CD4-positive, alpha-beta memory T cell (primary cell): ENCODE measurements around the gene GALT. TPM values are rescaled to one million over a fixed set of nuclear protein-coding genes. Genes with fewer than 3 reads are reported as not detected.

ENCODE experiments used
- CTCF ChIA-PET: fragments of 350-600 bp; sonication (Branson Sonifier 250); formaldehyde crosslinking; loops from one replicate; lab custom pipeline; 2021; ENCODE audit warnings: inconsistent platforms; ENCODE audit not compliant: partially characterized antibody; lab: Charles Lee
- POLR2A ChIA-PET: fragments of 350-600 bp; sonication (Branson Sonifier 250); formaldehyde crosslinking; loops from one replicate; lab custom pipeline; 2021; ENCODE audit not compliant: partially characterized antibody; lab: Charles Lee
- DNase-seq, 5 donors: peaks; one replicate each; pipeline versions ENCODE4 v3.0.0 to v3.0.0-alpha.2; 2020 to 2022; ENCODE audit warnings: mixed read lengths in 1 of 5
- H3K27ac ChIP-seq: one replicate; pipeline ENCODE4 v1.7.0; 2013; ENCODE audit warnings: low read depth, low read length
- H3K27me3 ChIP-seq: 2 replicates; pipeline ENCODE4 v1.7.0; 2013; ENCODE audit warnings: mild to moderate bottlenecking, low read length, moderate library complexity; ENCODE audit not compliant: insufficient read depth
- H3K36me3 ChIP-seq: 2 replicates; pipeline ENCODE4 v1.7.0; 2013; ENCODE audit warnings: mild to moderate bottlenecking, low read length, moderate library complexity; ENCODE audit not compliant: insufficient read depth
- H3K4me1 ChIP-seq: 2 replicates; pipeline ENCODE4 v1.7.0; 2013; ENCODE audit warnings: mild to moderate bottlenecking, low read length, moderate library complexity; ENCODE audit not compliant: insufficient read depth
- H3K4me3 ChIP-seq, 2 donors: one replicate each; pipeline ENCODE4 v1.7.0; 2013; ENCODE audit warnings: low read length in 2 of 2, mild to moderate bottlenecking in 1 of 2
- H3K9me3 ChIP-seq, 2 donors: one replicate each; pipeline ENCODE4 v1.7.0; 2013; ENCODE audit warnings: low read length in 2 of 2, control low read depth in 1 of 2; ENCODE audit not compliant: control insufficient read depth in 1 of 2
- H3K27ac Mint-ChIP-seq, 7 donors: one replicate each; pipeline ENCODE4 v1.8.0; 2020 to 2021; ENCODE audit warnings: mixed read lengths in 7 of 7, mild to moderate bottlenecking in 6 of 7, inconsistent platforms in 3 of 7, moderate library complexity in 3 of 7
- H3K27me3 Mint-ChIP-seq, 2 donors: one replicate each; pipeline ENCODE4 v1.8.0; 2020 to 2021; ENCODE audit warnings: mixed read lengths in 2 of 2
- H3K36me3 Mint-ChIP-seq, 2 donors: one replicate each; pipeline ENCODE4 v1.8.0; 2020 to 2021; ENCODE audit warnings: mixed read lengths in 2 of 2, inconsistent platforms in 1 of 2, mild to moderate bottlenecking in 1 of 2
- H3K4me1 Mint-ChIP-seq, 4 donors: one replicate each; pipeline ENCODE4 v1.8.0; 2020 to 2021; ENCODE audit warnings: mixed read lengths in 4 of 4, mild to moderate bottlenecking in 1 of 4
- H3K4me3 Mint-ChIP-seq, 8 donors: one replicate each; pipeline ENCODE4 v1.8.0; 2020 to 2021; ENCODE audit warnings: mixed read lengths in 8 of 8, mild to moderate bottlenecking in 7 of 8, moderate library complexity in 6 of 8, inconsistent platforms in 3 of 8
- H3K9me3 Mint-ChIP-seq, 8 donors: one replicate each; pipeline ENCODE4 v1.8.0; 2020 to 2021; ENCODE audit warnings: mixed read lengths in 8 of 8, mild to moderate bottlenecking in 5 of 8, inconsistent platforms in 3 of 8, moderate library complexity in 1 of 8
- intact Hi-C: fragments of 100-400 bp; cut with micrococcal nuclease; formaldehyde crosslinking; loops from one replicate; pipeline ENCODE4 v1.15.1; 2023
- polyA plus RNA-seq, 2 donors: library from polyadenylated mRNA; unstranded; fragments of 300-500 nt; fragmentation: Illumina TruSeq; gene quantifications; one replicate each; pipeline ENCODE4 v1.2.3, GENCODE V29; 2021
- total RNA-seq, 2 experiments: library from RNA; stranded (reverse); gene quantifications; one replicate each; pipeline ENCODE4 v1.2.3, GENCODE V29; 2021

The GALT gene
- total and polyA plus RNA-seq, 4 experiments from 2014 or later = 81.9 to 261 (median 167) TPM

DNA sequence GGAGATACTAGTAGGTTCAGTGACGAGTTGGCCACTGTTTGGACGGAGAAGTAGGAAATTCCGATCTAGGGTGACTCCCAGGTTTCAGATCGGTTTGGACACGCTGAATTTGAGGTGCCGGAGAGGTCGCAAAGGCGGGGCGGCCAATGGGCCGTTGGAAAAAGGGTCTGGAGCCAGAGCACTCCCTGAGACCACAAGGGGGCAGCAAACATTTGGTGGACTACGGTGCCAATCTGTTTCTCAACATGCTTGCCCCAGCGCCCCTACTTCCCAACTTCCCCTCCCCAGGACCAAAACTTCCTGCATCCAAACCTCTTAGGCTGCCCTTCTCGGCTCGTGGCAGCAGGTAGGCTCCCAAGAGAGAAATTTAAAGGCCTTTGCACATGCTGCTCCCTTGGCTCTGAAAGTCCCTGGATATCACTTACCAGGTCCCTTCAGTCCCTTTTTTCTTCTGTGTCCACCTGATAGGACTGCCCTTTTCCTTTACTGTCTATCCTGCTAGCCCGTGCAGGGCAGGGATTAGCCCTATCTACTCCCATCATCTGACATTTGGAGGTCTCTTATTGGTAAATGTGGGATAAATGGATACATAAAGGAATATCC lies 33.6 kb upstream of the GALT start:
- Histone ChIP-seq H3K27me3 (no peaks in the 10 kb centered on the region), H3K9me3 (no peaks in the 10 kb centered on the region), H3K4me1 (peaks cover 19% of the 10 kb centered on the region), H3K36me3 (peaks cover 34% of the 10 kb centered on the region), H3K27ac (peak overlapping the region; percentile 71), H3K4me3 (peak overlapping the region; percentile 78 to 81)
- Mint-ChIP-seq H3K27ac (peak overlapping the region; percentile 83 to 97 (median 96)), H3K4me1 (peaks cover 7 to 35% (median 25%) of the 10 kb centered on the region in 4 donors), H3K4me3 (peak overlapping the region; percentile 87 to 99 (median 92)), H3K36me3 (peaks cover 14 to 44% of the 10 kb centered on the region in 2 donors), H3K9me3 (no peaks in the 10 kb centered on the region), H3K27me3 (no peaks in the 10 kb centered on the region)
- DNase-seq = peak; percentile 61 to 71 (median 66)
- intact Hi-C loops = loop anchor here (1.0 to 5.0 kb wide), 9 partner anchors 7 to 796 kb away; partner anchors contain the start of genes DCTN3, DNAI1, DNAJB5 and FAM219A
- ChIA-PET POLR2A (interaction anchor here (0.8 to 4.4 kb wide), 8 partner anchors 7 to 90 kb away, joined by 3 to 106 read pairs (median 6); partner anchors contain the start of genes ARID3C, DCTN3, GALT and SIGMAR1), CTCF (interaction anchor here (0.6 to 8.4 kb wide), 10 partner anchors 7 to 89 kb away, joined by 3 to 235 read pairs (median 11); partner anchors contain the start of genes ARID3C, DCTN3, GALT and SIGMAR1)

DNA sequence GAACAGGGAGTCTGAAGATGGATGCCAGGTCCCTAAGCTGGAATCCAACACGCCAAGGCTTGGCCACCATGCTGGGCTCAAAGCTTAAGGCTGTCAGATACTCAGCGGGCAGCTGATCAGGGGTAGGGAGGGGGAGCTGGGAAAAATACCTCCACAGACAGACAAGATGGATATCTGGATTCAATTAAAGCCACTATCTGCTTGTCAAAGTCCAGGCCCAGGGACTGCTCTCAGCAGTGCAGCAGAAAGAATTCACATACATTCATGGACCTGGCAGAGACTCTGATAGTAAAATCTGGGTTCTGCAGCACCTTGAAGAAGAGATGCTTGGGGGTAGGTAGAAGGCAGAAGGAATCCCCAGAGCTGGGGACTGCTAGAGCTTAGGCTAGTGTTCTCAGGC lies 31.3 kb upstream of the GALT start:
- Mint-ChIP-seq H3K4me1 (peaks cover 17 to 45% (median 36%) of the 10 kb centered on the region in 4 donors), H3K9me3 (no peaks in the 10 kb centered on the region), H3K4me3 (no peak overlapping the region), H3K36me3 (peaks cover 20 to 54% of the 10 kb centered on the region in 2 donors), H3K27ac (no peak overlapping the region), H3K27me3 (no peaks in the 10 kb centered on the region)
- Histone ChIP-seq H3K27ac (no peak overlapping the region), H3K36me3 (peaks cover 34% of the 10 kb centered on the region), H3K9me3 (no peaks in the 10 kb centered on the region), H3K27me3 (no peaks in the 10 kb centered on the region), H3K4me1 (peaks cover 28% of the 10 kb centered on the region), H3K4me3 (no peak overlapping the region)
- DNase-seq = no peak
- ChIA-PET POLR2A (interaction anchor here (1.1 to 1.3 kb wide), 2 partner anchors 19 to 31 kb away, joined by 3 to 6 read pairs; partner anchors contain the start of gene GALT), CTCF (interaction anchor here (0.7 to 8.4 kb wide), 8 partner anchors 10 to 87 kb away, joined by 3 to 235 read pairs (median 4); partner anchors contain the start of genes ARID3C and SIGMAR1)
- intact Hi-C loops = no loop called here

DNA sequence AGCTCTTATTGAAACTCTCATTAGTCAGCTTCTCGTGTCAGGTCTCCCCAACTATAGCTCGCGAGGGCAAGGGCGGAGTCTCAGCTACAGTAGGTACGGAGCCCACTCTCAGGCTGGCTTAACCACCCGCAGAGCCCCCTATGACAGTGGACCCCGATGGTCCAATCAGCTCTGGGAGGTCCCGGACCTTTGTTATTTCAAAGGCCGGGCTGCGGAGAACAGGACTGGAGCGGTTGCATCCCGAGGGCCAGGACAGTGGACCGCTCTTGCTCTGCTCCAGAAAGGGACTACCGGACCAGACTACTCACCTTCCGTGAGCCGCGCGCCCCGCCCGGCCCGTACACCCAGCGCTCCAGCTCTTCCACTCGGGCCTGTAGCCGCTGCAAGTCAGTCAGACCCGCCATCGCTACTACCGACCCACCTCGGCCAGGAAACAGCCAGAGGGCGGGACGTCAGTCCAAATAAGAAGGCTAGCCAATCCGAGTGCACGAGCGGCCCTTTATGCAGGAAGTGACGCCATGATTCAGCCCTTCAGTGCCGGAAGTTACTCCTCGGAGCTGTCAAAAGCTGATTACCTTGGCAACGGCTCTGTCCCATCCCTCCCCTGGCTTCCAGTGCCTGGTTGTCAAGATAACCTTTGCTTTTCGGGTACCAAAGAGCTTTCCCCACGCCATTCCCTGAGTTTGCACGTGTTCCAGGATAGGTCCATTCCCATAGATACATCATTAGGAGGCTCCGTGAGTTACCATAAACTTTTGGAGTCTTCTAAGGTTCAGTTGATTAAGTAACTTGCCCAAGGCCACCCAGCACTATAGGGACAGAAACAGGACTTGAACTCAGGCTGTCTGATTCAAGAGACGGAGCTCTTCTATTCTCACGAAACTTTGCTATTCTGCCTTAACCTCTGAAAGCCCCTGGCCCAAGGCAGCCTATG lies 26.1 kb upstream of the GALT start, which contains the start of gene DCTN3:
DCTN3 (minus strand) TSS at position 435 of the 934 bp plus-strand sequence; CDS start at position 404, 31 bp downstream.
- Mint-ChIP-seq H3K9me3 (peaks cover 0 to 3% (median 0%) of the 10 kb centered on the region in 8 donors), H3K27ac (peak within 1 kb of the TSS; percentile 82 to 98 (median 95)), H3K4me3 (peak within 1 kb of the TSS; percentile 93 to 98 (median 96)), H3K36me3 (peaks cover 20 to 40% of the 10 kb centered on the region in 2 donors), H3K4me1 (peaks cover 17 to 41% (median 29%) of the 10 kb centered on the region in 4 donors), H3K27me3 (peaks cover 19 to 26% of the 10 kb centered on the region in 2 donors)
- Histone ChIP-seq H3K36me3 (peaks cover 20% of the 10 kb centered on the region), H3K27me3 (peaks cover 29% of the 10 kb centered on the region), H3K9me3 (no peaks in the 10 kb centered on the region), H3K4me3 (peak within 1 kb of the TSS; percentile 71 to 90), H3K4me1 (peaks cover 27% of the 10 kb centered on the region), H3K27ac (peak within 1 kb of the TSS; percentile 69)
- DNase-seq = peak; percentile 89 to 97 (median 93)
- ChIA-PET POLR2A (interaction anchor here (0.7 to 3.4 kb wide), 17 partner anchors 9 to 1173 kb away, joined by 3 to 47 read pairs (median 5); partner anchors contain the start of genes ARID3C, CCDC107, CCL27 and GALT), CTCF (interaction anchor here (0.7 to 2.4 kb wide), 16 partner anchors 9 to 216 kb away, joined by 3 to 33 read pairs (median 5); partner anchors contain the start of genes GALT, RPP25L and SIGMAR1)
- intact Hi-C loops = loop anchor here (1.0 kb wide), 2 partner anchors 8 kb away; partner anchors contain the start of gene RPP25L

DNA sequence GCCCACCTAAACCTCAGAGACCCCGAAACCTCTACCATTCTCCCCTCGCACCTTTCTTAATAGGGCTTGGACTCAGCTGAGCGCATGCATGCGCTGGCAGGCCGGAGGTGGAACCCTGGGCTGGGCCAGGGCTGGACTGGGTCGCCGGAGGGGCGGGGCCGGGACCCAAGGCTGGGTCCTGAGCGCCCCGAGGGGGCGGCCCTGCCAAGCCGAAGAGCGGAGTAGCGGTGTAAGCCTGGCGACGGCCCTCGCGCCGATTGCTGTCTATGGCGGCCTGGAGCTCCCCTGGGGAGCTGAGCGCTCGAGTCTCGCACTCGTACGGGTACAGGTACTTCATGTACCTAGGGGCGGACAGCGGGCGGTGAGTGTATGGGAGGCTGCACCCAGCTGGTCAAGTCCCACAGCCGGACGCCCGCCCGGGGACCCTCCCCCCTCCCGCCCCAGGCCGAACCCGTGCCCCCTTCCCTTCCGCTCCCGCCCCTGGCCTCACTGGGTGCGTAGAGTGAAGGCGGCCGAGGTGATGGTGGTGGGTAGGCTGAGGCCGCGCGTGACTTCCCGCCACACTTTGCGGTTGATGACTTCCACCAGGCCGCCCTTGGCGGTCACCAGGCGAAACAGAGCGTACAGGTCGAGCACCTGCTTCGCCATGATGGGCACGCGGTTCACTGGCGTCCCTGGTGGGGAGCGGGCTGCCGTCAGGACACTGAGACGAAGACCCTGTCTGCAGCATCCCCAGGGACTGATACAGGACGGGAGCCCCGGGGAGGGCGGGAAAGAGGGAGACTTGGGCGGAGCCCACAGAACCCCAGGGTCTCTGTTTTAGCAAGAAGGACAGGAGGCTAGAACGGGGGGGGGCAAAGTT lies 22.9 kb upstream of the GALT start:
- no peak for DNase-seq
- Histone ChIP-seq H3K27me3 (peaks cover 59% of the 10 kb centered on the region), H3K4me3 (no peak overlapping the region), H3K27ac (no peak overlapping the region), H3K4me1 (peaks cover 36% of the 10 kb centered on the region), H3K36me3 (no peaks in the 10 kb centered on the region), H3K9me3 (no peaks in the 10 kb centered on the region)
- Mint-ChIP-seq H3K4me1 (peaks cover 24 to 48% (median 34%) of the 10 kb centered on the region in 4 donors), H3K27me3 (peaks cover 41 to 50% of the 10 kb centered on the region in 2 donors), H3K4me3 (peak overlapping the region in 4 of 8 donors; percentile 31 to 65 (median 48)), H3K9me3 (peaks cover 0 to 3% (median 0%) of the 10 kb centered on the region in 8 donors), H3K36me3 (peaks cover 0 to 10% of the 10 kb centered on the region in 2 donors), H3K27ac (peak overlapping the region in 3 of 7 donors; percentile 6 to 66 (median 38))
- ChIA-PET CTCF (interaction anchor here (2.3 kb wide), 1 partner anchor 11 kb away, joined by 20 read pairs; no protein-coding TSS in a partner anchor), POLR2A (interaction anchor here (0.8 to 1.5 kb wide), 3 partner anchors 10 to 42 kb away, joined by 3 to 10 read pairs (median 4); partner anchors contain the start of gene SIGMAR1)
- intact Hi-C loops = no loop called here

DNA sequence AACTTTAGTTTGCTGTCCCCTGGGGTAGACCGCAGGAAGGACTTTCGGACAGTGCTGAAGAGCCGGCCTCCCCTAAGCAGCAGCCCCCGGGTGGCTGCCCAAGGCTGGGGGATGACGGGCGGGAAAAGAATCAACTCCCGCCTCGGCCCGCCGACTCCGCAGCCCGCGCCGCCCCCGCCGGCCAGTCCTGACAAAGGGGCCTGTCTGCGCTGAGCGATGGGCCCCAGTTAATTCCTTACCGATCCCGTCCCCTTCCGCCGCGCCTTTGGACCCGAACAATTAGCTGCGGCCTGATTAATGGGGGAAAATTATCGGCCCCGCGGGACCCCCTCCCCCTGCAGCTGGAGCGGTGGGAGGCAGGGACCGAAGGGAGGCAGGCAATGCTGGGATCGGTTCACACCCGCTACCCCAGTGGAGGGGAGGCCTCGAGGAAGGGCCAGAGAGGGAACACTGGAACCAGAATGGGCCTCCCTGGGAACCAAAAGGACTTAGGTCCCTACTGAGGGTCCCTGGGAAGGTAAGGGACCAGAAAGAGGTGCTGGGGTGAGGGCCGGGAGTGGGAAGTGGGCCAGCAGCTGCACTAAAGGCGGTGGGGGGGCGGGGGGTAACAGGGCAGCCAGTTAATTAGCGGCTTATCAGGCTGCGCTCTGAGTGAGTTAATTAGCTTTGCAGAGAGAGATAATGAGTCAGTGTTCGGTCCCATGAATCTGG lies 21.8 kb upstream of the GALT start:
- H3K27me3 Mint-ChIP-seq = peaks cover 45 to 55% of the 10 kb centered on the region in 2 donors
- H3K36me3 Mint-ChIP-seq = peaks cover 0 to 8% of the 10 kb centered on the region in 2 donors
- peaks cover 37% of the 10 kb centered on the region for H3K4me1 ChIP-seq
- intact Hi-C loops = no loop called here
- H3K4me3 Mint-ChIP-seq = peak overlapping the region in 1 of 8 donors; percentile 46
- H3K4me1 Mint-ChIP-seq = peaks cover 19 to 48% (median 29%) of the 10 kb centered on the region in 4 donors
- ChIA-PET CTCF (interaction anchor here (1.1 to 2.5 kb wide), 4 partner anchors 9 to 21 kb away, joined by 3 to 17 read pairs (median 4); no protein-coding TSS in a partner anchor), POLR2A (interaction anchor here (1.9 to 2.3 kb wide), 2 partner anchors 12 to 22 kb away, joined by 6 to 12 read pairs; partner anchors contain the start of genes GALT and SIGMAR1)
- peaks cover 66% of the 10 kb centered on the region for H3K27me3 ChIP-seq
- H3K27ac Mint-ChIP-seq = no peak overlapping the region
- H3K4me3 ChIP-seq = no peak overlapping the region
- H3K9me3 Mint-ChIP-seq = peaks cover 0 to 3% (median 0%) of the 10 kb centered on the region in 8 donors
- no peaks in the 10 kb centered on the region for H3K9me3 ChIP-seq
- H3K27ac ChIP-seq = no peak overlapping the region
- H3K36me3 ChIP-seq = no peaks in the 10 kb centered on the region
- no peak for DNase-seq
